GM18499 (cell line): Measurements from ENCODE around the gene IRAK2.
"Not testable (repeated sequence)": the region's sequence is repeated elsewhere in the genome, so short reads cannot be mapped to it uniquely, and the experiment has no call there.

Source experiments
- ATAC-seq: cut with Tn5 transposase; IDR thresholded peaks from one replicate; pipeline ENCODE4 v1.9.1; 2021; ENCODE audit warnings: moderate number of reproducible peaks; ENCODE audit not compliant: insufficient read depth, unreplicated experiment

The IRAK2 gene

DNA sequence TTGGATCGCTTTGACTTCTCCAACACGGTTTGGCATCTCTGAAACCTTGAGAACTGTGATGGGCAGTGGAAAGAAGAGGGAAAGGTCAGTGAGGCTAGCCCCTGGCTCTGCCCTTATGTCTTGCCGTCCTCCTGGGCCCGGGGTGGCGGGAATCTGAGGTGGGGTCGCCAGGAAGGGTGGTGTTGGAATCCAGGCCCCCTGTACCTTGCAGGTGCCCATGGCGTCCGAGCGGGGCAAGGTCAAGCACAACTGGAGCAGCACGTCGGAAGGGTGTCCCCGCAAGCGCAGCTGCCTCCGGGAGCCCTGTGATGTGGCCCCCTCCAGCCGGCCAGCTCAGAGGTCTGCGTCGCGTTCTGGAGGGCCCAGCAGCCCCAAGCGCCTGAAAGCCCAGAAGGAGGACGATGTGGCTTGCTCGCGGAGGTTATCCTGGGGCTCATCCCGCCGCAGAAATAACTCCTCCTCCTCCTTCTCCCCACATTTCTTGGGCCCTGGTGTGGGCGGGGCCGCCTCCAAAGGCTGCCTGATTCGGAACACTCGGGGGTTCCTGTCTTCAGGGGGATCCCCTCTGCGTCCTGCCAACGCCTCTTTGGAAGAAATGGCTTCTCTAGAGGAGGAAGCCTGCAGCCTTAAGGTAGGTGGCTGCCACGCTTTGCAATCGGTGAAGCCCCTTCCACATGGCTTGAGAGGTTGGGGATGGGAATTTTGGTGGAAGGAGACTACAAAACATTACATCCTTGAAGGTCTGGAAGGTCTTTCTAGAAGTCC lies 84.4 kb downstream of the IRAK2 start:
- ATAC-seq = no peak

DNA sequence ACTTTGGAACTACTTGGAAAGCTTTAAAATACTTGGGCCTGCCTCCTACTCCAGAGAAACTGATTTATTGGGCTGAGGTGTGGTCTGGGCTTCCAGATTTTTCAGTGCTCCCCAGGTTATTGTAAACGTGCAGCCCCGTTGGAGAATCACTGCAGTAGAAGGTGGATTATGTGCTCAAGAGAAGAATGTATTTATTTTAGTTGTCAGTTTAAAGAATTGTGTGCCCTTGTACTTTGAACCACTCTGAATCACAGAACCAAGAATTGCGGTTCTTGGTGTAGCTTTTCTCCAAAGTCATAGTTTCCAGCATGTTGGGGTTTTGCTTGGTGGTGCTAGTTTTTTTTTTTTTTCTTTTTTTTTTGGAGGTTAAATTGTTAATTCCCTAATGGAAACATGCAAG lies 85.1 kb downstream of the IRAK2 start:
- no peak for ATAC-seq

DNA sequence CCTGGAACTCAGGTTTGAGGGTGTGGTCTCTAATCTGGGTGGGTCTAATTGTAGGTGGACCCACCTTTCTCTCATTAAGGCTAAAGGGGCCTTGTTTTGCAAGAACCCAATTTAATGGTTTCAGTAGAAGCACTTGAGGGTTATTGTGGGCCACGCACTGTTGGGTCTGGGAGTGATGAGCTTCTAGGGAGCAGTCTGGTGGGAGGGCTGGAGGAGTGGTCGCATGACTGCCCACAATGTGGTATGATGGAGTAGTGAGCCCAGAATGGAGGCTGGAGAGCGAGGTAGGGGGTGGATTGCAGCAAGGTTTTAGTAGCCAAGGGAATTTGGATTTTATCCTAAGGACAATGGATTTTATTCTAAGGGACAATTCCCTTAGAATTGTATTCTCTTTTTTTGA lies 86.3 kb downstream of the IRAK2 start:
- ATAC-seq = no peak

DNA sequence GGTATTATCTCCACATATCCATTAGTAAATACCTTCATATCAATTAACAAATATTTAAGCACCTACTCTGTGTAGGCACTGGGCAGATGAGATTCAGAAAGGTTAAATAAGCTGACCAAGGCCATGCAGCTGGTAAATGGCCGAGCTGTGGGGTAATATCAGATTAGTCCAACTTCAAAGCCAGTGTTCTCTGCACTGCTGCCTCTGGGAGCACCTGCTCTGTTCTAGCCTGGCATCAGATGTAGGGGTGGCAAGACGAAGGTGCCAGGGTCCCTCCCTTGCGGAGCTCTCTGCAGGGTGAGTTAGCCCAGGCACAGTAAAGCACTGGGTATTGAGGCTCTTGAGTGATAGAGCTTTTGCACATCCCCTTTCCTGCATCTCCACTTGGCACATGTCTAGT lies 89.0 kb downstream of the IRAK2 start:
- ATAC-seq = no peak

DNA sequence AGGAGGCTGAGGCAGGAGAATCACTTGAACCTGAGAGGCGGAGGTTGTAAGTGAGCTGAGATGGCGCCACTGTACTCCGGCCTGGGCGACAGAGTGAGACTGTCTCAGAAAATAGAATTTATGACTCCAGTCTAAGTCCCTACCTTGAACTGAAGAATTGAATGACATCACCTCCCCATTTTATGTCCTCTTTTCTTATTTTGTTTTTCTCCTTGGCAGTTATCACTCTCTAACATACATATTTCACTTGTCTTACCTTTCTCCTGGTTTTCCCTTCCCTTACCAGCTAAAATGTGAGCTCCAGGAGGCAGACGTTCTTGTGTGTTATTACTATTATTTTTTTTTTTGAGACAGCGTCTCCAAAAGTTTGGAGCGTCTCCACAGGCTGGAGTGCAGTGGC lies 91.1 kb downstream of the IRAK2 start:
- ATAC-seq = no peak

DNA sequence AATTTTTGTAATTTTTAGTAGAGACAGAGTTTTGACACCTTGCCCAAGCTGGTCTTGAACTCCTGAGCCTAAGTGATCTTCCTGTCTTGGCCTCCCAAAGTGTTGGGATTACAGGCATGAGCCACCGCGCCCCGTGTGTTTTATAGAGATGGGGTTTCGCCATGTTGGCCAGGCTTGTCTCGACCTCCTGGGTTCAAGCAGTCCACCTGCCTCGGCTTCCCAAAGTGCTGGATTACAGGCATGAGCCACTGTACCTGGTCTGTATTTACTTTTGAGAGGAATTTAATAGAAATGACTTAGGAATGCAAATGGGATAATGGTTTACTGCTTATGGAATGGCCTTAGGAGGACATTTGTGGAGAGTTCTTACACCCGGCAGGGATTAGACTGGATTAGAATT lies 94.3 kb downstream of the IRAK2 start:
- ATAC-seq = no peak

DNA sequence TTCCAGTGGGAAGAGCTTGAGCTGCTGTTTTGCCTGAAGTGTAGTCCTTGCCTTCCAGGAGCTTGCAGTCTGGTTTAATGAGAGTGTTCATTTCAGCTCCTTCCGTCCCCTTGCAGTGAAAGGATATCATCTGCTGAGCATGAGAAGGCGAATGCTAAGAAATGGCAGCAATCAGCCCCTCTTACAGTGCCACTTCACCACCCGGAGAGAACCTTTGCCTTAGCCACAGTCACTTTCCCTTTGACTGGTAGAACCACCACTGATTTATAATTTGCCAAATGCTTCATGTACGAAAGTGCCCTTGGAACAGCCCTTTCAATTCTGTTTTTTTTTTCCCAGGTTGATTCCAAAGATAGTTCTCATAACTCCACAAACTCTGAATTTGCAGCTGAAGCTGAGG lies 95.1 kb downstream of the IRAK2 start:
- no peak for ATAC-seq

DNA sequence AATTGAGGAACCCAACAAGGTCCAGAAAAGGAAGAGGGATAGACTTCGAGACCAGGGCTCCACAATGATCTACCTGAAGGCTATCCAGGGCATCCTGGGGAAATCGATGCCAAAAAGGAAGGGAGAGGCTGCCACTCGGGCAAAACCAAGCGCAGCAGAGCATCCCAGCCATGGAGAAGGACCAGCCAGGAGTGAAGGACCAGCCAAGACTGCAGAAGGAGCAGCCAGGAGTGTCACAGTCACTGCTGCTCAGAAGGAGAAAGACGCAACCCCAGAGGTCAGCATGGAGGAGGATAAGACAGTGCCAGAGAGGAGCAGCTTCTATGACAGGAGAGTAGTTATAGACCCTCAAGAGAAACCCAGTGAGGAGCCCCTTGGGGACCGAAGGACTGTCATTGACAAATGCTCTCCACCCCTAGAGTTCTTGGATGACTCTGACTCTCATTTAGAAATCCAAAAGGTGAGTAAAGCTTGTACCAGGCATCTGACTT lies 95.5 kb downstream of the IRAK2 start:
- ATAC-seq = no peak

DNA sequence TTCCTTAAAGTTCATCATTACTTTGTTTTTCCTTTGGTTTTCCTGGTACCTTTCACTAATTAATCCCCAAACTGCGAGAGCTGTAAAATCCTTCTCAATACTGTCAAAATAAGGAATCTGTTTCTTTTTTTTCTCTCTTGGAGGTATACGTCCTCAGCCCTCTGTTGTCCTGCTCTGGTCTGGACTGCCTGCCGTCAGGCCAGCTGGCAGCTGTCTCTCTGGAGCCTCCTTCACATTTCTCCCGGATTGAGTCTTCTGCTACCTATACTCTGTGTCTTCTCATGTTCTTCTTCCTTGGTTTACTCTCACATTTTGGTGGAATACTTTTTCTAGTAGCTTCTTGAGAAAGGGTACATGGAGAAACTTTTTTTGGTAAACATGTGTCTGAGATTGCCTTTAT lies 97.3 kb downstream of the IRAK2 start:
- no peak for ATAC-seq

DNA sequence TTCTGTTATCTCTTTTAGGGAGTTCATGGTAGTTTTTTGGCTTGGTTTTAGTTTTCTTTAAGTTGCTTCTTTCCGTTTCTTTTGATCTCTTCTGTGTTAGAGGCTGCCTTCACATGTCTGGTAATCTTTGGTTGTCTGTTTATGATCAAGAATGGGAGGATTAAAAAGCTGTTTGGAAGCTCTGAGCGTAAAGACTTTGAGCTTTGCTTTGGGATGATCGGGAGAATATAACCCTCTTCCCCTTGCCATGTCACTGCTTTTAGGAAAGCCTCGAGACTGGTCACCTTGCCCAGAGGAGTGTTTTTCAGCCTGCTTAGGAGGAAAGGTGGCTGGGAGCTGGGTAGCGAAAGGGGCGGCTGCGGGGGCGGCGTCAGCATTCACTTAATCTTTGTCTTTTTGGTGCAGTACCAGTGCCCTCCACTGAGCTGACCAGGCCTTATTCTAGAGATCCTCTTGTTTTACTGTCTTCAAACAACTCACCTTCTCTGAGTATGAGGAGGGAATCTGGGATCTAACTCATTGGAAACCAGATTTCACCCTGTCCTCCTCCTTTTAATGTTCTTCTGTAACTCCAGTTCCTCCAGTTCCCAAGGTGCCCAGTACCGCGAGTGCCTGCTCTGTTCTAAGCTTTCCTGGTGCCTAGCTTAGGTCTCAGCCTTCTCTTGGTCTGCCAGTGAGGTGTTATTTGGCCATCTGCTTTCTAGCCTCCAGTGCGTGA lies 99.1 kb downstream of the IRAK2 start:
- no peak for ATAC-seq

DNA sequence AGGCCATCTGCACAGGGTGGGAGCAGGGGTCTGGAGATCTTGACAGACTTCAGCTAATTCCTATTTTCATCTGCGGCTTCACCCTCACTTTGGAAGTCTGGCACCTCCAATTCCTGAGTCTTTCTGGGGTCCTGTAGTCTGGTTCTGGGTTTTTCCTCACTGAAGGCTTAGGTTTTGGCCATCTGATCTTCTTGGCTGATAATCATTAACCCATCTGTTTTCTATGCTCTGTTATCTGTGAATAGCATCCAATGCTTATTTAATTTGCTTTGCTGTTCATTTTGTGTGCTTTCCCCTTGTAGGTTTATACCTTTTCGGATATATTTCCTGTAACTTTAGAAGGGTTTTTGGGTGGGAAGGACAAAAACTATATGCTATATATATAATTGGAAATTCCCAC lies 101.1 kb downstream of the IRAK2 start:
- no peak for ATAC-seq

DNA sequence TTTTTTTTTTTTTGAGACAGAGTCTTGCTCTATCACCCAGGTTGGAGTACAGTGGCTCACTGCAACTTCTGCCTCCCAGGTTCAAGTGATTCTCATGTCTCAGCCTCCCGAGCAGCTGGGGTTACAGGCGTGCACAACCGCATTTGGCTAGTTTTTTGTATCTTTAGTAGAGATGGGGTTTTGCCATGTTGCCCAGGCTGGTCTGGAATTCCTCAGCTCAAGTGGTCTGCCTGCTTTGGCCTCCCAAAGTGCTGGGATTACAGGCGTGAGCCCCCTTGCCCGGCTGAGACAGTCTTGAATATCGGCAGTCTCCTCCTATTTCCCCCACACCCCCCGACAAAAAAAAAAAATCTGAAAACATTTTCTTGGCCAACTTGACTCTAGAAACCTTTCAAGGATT lies 102.2 kb downstream of the IRAK2 start:
- not testable (repeated sequence) for ATAC-seq

DNA sequence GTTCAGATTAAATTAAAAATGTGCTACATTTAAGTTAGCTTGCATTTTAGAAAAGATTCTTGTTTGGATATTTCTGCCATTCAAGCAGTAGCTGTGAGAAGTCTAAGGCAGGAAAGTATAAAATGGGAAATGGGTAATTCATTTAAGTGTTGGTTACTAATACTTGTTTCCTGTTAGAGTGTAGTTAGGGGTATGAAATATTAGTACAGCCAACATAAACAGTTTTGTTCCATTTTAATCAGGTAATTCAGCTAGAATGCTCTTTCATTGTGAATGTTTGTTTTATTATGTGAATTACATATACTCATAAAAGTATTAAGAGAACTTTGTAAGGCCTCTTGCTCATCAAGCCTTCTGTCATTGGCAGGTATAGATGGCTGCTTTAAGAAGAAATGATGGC lies 103.4 kb downstream of the IRAK2 start:
- ATAC-seq = no peak

DNA sequence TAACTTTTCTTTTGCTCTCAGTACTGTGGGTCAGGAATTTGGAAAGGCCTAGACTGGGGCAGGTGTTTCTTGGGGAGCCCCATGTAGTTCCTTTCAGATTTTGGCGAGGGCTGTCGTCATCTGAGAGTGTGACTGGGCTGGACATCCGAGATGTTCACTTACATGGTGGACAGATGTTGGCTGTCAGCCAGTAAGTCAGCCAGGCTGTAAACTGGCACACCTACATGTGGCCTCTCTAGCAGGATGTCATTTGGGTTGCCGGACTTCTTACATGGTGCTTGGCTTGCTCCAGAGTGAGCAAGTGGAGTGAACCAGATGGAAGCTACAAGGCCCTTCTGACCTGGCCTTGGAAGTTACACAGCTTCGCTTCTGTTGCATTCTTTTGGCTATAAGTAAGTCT lies 104.2 kb downstream of the IRAK2 start:
- ATAC-seq = no peak

DNA sequence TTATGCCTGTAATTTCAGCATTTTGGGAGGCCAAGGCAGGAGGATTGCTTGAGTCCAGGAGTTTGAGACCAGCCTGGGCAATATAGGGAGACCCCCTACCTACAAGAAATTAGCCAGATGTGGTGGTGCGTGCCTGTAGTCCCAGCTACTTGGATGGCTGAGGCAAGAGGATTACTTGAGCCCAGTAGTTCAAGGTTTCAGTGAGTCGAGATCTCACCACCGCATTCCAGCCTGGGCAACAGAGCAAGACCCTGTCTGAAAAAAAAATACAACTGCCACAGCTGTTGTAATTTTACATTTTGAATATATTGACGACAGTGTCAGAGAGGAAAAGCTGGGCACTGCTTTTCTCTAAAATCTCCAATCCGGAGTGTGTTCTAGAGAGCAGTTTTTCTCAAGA lies 104.7 kb downstream of the IRAK2 start:
- ATAC-seq = no peak

DNA sequence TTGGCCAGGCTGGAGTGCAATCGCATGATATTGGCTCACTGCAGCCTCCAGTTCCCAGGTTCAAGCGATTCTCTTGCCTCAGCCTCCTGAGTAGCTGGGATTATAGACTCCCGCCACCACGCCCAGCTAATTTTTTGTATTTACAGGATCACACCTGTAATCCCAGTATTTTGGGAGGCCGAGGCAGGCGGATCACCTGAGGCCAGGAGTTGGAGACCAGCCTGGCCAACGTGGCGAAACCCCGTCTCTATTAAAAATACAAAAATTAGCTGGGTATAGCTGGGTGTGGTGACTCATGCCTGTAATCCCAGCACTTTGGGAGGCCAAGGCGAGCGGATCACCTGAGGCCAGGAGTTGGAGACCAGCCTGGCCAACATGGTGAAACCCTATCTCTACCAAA lies 107.8 kb downstream of the IRAK2 start:
- ATAC-seq = not testable (repeated sequence)

DNA sequence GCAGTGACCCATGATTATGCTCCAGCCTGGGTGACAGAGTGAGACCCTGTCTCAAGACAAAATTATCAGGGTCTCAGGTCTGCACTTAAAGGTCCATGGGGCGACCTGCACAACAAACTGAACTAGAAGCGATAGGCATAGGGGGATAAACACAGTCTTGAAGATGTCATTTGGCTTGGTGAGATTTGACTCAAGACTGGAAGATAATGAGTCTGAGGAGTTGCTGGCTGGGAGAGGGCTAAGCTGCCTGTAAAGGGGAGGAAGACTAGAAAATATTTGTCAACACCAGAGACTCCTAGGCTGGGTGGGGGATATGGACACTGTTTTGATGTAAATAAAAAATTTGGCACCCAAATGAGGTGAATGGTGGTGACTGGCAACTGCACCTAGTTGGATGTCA lies 108.3 kb downstream of the IRAK2 start:
- ATAC-seq = no peak

DNA sequence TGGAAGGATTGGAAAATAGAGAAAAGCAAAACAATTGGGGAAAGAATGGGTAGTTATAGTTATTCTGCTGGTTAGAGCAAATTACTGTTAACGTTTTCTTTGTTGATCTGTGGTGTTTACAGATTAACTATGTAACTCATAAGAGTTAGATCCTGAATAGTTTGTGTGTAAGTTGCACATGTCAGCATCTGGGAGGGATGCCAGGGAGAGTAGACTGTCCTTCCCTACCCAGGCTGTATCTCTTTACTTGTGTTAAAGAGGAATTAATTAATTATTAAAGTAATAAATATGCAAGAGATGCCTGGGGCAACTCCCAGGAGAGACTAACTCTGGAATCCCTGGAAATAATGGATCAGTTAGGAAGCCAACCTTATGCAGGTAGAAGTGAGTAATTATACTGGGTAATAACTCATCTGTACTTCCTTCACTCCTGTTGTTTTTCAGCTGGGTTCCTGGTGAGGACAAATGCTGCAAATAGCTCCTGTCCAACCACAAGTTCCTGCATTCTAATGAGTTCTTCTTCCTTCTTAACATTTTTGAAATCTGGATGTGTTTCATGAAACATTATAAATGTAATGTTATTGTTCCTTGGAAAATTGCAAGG lies 109.1 kb downstream of the IRAK2 start:
- no peak for ATAC-seq

DNA sequence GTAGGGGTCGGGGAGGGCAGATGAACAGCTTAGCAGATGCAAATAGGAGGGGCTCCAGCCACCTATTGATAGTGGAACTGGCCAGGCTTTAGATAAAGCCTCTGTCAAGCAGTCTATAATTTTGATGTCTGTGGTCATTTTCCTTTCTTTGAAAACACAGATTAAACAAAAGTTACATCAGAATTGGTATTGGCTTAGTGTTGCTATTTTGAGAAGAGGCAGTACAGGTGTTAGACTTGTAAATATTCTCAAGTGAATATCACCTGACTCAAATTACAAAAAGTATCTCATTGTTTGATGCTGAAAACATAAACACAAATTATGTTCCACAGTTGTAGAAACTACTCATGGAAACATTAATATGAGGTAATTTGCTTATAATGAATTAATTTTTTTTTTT lies 109.9 kb downstream of the IRAK2 start:
- no peak for ATAC-seq

DNA sequence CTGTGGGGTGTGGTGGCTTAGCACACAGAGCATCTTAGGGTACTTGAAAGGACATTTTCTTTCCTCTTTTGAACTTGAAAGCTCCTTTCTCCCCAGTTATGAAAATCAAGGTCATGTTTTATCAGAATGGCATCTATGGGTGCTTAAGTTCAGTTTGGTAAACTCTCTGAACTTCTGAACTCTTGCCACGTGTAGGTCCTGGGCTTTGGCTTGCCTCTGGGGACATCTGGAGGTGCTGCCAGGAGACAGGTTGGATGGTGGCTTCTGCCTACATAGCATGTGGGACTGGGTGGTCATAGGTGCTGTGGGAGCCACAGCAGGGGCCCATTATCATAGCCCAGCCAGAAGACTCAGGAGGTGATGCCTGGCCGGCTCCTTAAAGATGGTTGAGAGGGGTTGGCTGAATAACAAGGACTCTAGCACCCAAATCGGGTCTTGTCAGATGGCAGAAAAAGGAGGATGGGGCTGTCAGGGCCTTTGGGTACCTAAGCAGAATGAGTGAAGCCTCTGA lies 112.5 kb downstream of the IRAK2 start:
- no peak for ATAC-seq

DNA sequence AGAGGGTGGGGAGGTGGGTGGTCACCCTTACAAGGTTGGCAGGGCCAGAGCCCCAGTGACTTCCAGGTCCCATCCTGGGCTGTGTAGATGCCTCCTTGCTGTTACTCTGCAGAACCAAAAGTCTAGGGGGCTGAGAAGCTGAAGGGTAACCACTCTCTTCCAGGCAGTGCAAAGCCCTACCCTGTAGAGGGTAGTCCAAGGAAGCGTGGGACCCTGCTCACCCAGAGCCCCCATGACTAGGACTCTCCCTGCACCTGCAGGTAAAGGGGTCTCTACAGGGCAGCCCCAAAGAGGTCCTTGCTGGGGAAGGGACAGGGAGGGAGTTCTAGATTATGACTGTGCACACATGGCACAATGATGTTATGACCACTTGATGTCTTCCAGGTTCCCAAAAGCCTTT lies 113.8 kb downstream of the IRAK2 start:
- ATAC-seq = no peak
